ENCODE results near the gene MRTFA. TPM values are rescaled to one million over a fixed set of nuclear protein-coding genes. Genes with fewer than 3 reads are reported as not detected.

The MRTFA gene
- total and polyA plus RNA-seq, 9 of the 15 experiments (the other 6 are each of a cell fraction or from before 2014, with no cell fraction given) = 0.84 to 21.1 (median 3.7) TPM

DNA sequence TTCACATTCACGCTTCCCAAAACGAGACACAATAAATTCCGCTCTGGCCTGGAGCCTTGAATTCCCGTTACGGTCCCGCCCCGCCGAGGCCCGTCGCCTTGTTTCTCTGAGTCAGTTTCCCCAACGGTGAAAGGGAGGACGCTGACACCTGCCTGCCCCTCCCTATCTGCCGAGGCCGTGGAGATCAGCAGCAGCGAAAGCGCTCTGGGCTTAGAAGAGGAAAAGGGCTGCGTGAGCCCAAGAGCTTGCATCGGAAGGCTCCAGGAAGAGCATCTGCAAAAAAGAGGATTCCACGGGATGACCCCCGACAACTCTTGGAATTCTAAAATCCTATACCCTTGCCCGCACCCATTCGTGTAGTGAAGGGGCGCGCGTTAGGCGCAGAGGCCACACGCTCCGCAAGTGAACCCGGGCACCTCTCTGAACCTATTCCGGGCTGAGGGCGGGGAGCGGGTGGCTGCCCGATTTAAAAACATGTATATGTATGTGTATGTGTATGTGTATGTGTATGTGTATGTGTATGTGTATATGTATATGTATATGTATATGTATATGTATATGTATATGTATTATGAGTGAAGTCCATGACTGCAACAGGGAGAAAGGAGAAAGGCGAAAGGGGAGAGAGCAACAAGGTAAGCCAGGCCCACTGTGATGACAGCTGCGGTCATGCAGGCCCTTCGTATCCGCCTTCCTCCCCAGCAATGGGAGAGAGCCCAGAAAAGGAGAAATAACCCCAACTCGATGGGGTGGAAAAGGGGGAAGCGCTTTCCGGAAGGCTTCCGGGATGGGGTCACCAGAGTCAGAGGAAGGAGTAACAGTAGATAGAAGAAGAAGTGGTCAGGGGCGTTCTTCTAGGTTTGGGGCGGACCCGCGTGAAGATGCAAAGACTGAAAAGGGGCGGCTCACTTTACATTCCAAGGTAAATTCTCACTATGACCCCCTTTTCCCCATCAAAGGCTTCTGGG, 948 bp upstream of the MRTFA start (continued):
- TF ChIP-seq MGA (IDR thresholded peaks at IDR 0.05) (peak; percentile 42), ZNF431 (CRISPR knock-in tag; IDR thresholded peaks at IDR 0.05) (0 out of 2 replicates have a peak, but pooled peaks have one; percentile 47), CBFA2T2 (conservative IDR thresholded peaks at IDR 0.05) (no peak)
